Retinal pigment epithelial cell (primary cell): ENCODE data around the gene PTCHD4.

Source experiments
- DNase-seq: peaks from one replicate; pipeline ENCODE4 v3.0.0-alpha.2; 2010; ENCODE audit warnings: low read depth
- H3K4me3 ChIP-seq: 2 replicates; pipeline ENCODE4 v1.5.1; 2011; ENCODE audit warnings: mild to moderate bottlenecking, low read length, control low read depth, moderate library complexity
- TF ChIP-seq, protein P1 (sequence below): conservative IDR thresholded peaks from 2 replicates; pipeline ENCODE4 v1.5.1; 2011; ENCODE audit warnings: low read depth, low read length, control low read depth, inconsistent platforms

PTCHD4 gene

DNA sequence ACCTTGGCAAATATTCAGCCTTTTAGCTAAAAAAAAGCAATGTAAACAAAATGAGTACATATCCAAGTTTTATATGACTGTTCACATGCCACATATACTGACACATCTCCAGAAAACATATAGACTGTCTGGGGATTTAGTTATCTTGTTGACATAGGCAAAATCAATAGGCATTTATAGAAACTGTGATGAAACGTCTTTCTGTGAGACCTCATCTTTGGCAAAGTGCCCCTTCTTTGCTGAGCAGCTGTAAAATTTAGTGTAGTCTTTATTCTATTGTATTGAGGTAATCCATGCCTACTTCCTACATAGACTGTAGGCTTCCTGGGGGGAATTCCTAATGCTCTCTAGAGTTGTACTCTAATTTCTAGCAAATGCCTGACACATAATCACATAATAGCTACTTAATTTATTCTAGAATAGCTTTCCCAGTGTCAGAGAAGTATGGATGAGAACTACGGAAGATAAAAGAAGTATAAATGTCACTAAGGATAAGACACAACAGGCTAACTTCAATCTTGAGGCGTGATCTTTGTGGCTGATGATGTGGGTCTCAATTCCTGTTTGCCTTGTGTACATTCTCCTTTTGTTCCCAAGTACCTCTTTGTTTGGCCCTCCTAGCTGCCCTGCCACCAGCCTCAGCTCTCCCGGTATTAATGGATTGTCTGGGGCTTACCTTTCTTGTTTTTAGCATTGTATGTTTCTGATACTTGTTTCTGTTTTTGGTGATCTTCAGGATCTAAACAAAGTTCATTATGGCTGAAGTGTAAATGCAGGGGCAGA is 30.6 kb downstream of the PTCHD4 start:
- no peak for DNase-seq
- TF ChIP-seq, protein P1, sequence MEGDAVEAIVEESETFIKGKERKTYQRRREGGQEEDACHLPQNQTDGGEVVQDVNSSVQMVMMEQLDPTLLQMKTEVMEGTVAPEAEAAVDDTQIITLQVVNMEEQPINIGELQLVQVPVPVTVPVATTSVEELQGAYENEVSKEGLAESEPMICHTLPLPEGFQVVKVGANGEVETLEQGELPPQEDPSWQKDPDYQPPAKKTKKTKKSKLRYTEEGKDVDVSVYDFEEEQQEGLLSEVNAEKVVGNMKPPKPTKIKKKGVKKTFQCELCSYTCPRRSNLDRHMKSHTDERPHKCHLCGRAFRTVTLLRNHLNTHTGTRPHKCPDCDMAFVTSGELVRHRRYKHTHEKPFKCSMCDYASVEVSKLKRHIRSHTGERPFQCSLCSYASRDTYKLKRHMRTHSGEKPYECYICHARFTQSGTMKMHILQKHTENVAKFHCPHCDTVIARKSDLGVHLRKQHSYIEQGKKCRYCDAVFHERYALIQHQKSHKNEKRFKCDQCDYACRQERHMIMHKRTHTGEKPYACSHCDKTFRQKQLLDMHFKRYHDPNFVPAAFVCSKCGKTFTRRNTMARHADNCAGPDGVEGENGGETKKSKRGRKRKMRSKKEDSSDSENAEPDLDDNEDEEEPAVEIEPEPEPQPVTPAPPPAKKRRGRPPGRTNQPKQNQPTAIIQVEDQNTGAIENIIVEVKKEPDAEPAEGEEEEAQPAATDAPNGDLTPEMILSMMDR, result no peak
- no peak overlapping the region for H3K4me3 ChIP-seq

DNA sequence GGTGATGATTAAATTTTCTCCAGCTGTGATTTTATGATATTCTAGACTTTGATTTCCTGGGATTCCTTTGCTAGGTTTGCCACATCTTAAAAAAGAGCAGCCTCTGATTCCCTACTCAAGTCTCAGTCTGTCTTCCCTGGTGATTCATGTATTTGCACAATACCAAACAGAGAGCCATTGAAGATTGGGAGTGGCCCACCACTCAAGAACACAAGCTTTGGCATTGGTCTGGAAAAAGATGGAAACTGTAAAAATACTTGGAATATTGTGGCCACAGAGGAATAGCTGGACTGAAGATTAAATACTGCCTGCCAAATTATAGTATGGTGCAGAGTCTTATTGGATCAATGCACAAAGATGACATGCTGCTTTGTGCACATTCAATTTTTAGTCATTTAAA is 32.9 kb downstream of the PTCHD4 start:
- TF ChIP-seq, protein P1, result no peak
- H3K4me3 ChIP-seq, result no peak overlapping the region
- DNase-seq, result no peak

DNA sequence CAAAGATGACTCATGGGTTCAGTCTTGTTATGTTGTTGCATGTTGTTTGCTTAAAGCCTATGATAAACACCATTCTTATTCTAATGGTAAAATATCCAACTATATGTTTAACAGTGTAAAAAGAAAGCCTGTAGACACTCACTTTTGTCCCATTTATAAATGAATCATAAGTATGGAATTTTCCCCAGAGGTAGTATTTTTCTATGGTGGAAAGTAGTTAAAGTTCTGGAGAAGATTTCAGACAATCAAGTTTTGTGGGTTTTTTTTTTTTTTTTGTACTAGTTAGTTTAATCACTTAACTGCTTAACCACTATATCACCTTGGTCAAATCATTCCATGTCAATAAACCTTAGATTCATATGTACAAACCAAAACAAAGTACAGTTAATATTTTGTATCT is 35.8 kb downstream of the PTCHD4 start:
- TF ChIP-seq, protein P1, result no peak
- no peak overlapping the region for H3K4me3 ChIP-seq
- DNase-seq, result no peak

DNA sequence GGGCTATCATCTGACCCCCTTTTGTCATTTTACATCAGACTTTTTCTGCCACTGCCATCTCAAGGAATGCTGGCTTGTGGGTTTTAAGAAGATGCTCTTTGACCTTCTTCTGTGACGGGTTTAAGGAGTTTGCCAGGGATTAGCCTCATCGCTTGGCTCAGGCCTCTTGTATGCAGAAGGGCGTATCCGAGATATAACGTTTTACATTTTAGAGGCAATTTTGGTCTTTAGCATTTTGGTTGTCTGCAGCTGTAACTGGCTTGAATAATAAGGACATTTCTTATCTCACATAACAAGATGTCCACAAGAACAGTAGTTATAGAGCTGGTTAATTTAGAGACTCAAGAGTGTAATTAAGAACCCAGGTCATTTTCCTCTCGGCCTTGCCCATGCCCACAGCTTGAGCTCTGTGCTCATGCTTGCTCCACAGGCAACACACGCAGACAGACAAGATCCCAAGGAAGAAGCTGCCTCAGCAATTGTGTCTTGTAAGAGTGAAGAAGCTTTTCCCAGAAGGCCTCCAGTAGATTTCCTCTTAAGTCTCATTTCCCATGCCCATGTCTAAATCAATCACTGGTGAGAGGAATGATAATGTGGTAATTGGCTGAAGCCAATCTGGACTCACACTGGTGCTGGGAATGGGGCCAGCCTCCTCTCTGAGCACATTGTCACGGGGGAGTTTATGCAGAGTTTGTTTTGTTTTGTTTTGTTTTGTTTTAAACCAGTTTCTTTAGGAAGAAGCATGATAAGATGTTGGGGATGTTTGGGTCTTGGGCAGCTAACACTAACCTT is 36.8 kb downstream of the PTCHD4 start:
- TF ChIP-seq, protein P1, result no peak
- H3K4me3 ChIP-seq, result no peak overlapping the region
- peak; percentile 62 for DNase-seq

DNA sequence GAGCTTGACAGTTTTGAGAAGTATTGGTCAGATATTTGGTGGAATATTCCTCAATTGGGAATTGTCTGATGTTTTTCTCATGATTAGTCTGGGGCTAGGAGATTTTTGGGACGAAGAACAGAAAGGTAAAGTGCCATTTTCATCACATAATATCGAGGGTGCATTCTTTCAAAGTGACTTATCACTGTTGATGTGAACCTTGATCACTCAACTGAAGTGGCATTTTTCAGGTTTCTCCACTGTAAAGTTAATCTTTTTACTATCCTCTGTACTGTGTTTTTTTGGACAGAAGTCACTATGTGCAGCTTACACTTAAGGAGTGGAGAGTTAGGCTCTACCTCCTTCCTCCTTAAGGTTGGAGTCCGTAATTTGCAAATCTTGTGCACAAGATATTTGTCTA is 39.2 kb downstream of the PTCHD4 start:
- TF ChIP-seq, protein P1, result no peak
- no peak for DNase-seq
- no peak overlapping the region for H3K4me3 ChIP-seq

DNA sequence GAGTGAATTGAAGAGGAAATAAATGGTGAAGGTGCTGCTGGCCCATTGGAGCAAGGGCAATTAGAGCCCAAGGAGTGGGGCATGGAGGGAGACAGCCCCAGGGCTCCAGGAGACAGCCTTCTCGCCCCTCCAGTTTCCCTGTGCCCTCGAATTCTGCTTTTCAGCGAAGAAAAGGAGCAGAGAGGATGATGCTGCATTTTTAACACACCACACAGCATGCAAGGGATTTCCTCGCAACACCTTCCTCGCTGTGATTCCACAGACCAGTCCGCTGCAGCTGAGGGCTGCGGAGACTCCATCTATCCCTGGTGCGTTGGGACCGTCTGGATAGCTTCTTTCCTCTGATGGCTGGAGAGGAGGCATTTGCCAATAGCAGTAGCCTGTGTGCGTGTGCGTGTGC is 41.7 kb downstream of the PTCHD4 start:
- DNase-seq, result no peak
- TF ChIP-seq, protein P1, result no peak
- peak overlapping the region; percentile 50 for H3K4me3 ChIP-seq
